GM20000 (cell line): Measurements from ENCODE around the gene TMEM30B.

Source experiments
- DNase-seq: peaks from one replicate; pipeline ENCODE4 v3.0.0; 2012; ENCODE audit warnings: low spot score
- CTCF ChIP-seq: IDR thresholded peaks from 2 replicates; pipeline ENCODE4 v1.5.1; 2012; ENCODE audit warnings: mild to moderate bottlenecking, control low read depth; ENCODE audit errors: extremely low read depth, missing control alignments

Gene TMEM30B

GRCh38 chr14:61277784-61278183, 3.4 kb downstream of the TMEM30B start:
- DNase-seq: no peak
- TF ChIP-seq CTCF: no peak

GRCh38 chr14:61277232-61277631, 3.9 kb downstream of the TMEM30B start:
- TF ChIP-seq CTCF: no peak
- no peak for DNase-seq

GRCh38 chr14:61271552-61271951, 9.6 kb downstream of the TMEM30B start:
- no peak for TF ChIP-seq CTCF
- DNase-seq: no peak

- DNase-seq: no peak
- TF ChIP-seq CTCF: no peak
These were observed 10.4 kb downstream of the TMEM30B start for GRCh38 chr14:61270714-61271113.

GRCh38 chr14:61269321-61270083, 11.6 kb downstream of the TMEM30B start:
- peak; percentile 78 for DNase-seq
- peak; percentile 58 for TF ChIP-seq CTCF

GRCh38 chr14:61268812-61269211, 12.3 kb downstream of the TMEM30B start:
- no peak for TF ChIP-seq CTCF
- DNase-seq: no peak

GRCh38 chr14:61266891-61267740, 14.0 kb downstream of the TMEM30B start:
- no peak for DNase-seq
- TF ChIP-seq CTCF: no peak
